Activated gamma-delta T cell treated with anti-CD3 and anti-CD28 coated beads, Interleukin-2, amount 50 U/mL, for 16 hours (primary cell): ENCODE results near the gene CCDC122.

Source experiments
- DNase-seq: peaks from one replicate; pipeline ENCODE4 v3.0.0-alpha.2; 2020; ENCODE audit warnings: low read depth

The CCDC122 gene

GRCh38 chr13:43878892-43879754 is at the start of gene CCDC122:
TSS of gene CCDC122 (minus strand) at chr13:43879740. CDS start at chr13:43869376, 10,364 bp downstream.
- DNase-seq = peak; percentile 68

DNA sequence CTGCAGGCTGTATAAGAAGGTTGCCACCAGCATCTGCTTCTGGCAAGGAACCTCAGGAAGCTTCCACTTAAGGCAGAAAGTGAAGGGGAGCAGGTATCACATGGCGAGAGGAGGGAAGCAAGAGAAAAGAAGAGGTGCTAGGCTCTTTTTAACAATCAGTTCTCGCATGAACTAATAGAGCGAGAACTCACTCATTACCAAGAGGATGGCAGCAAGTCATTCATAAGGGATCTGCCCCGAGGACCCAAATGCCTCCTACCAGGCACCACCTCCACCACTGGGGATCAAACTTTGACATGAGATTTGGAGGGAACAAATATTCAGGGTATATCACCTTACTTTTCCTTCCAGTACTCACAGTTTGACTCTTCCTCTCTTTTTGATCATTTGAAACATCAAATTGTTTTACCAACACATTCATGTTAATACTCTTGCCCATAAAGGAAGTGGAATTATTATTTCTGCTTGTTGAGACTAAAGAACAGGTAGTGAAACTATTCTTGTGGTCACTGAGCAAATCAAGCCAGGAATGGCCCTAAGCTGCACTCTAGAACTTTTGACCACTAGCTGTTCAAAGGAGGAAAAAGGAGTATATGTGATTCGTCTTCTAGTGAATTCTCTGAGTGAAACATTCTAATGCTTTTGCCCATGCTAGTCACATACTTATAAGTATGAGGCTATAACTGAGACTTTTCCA is 45.2 kb upstream of the CCDC122 start:
- DNase-seq = no peak

GRCh38 chr13:43920965-43921674 is 41.6 kb upstream of the CCDC122 start:
- DNase-seq = no peak

GRCh38 chr13:43918636-43919035 is 39.1 kb upstream of the CCDC122 start:
- DNase-seq = no peak

DNA sequence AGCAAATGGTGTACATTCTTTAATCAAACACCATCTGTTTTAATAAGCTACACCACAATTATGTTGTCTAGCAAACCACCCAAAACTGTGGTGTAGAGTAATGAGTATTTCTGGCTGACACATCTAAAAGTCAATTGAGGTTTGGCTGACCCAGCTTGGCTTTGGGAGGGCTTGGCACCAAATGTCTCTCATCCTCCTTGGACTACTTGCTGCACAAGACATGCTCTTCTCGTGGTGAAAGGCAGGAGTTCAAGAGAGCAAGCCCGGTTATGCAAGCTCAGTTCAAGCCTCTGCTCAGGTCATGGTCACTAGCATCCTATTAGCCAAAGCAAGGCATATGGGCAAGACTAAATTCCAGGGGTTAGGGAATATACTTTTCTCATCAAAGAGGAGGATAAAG is 37.3 kb upstream of the CCDC122 start:
- DNase-seq = no peak

DNA sequence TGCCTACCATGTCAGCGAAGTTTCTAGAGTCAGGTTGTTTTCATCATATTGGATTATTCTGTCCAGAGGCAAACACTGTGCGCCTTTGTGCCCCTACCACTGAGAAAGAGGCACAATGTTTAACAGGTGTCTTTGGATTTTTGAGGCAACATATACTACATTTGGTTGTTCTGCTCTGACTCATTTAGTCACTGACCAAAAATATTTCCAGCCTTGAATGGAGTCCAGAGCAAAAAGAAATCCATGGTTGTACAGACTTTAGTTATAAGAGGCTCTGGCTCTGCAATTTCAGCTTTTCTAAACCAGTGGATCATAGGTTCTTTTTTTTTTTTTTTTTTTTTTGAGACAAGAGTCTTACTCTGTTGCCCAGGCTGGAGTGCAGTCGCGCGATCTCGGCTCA is 35.9 kb upstream of the CCDC122 start:
- DNase-seq = no peak

DNA sequence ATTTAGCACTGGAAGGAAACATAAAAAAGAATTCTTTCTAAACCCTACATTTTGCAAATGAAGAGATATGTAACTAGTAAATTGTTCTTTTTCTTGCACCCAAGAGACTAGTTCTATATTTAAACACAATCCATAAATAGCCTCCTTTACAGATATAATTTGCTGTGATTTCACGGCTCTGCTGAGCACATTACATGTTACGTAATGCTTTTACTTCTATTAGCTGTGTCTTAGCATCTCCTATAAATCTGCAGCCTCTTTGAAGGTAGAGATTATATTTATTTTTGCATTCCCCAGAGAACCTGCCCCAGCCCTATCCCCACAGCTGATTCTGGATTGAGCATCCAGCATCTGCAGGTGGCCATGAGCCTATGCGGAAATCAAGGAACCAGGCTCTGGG is 32.3 kb upstream of the CCDC122 start:
- no peak for DNase-seq

DNA sequence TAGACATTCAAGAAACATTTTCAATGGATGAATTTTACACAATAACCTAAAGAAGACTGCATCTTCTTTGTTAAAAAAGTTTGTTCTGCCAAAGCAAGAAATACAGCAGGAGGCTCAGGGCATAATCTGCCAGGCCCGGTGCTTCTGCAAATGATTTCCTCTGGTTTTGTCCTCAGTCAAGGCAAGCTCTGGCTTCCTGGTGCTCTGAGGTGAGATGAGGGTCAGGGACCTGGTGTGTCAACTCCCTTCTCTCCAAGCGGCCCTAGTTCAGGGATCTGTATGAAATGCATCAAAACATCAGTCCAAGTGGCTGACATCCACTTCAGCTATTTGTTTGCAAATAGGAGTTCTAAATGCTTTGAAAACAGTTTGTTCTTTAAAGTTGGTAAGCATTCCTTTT is 31.7 kb upstream of the CCDC122 start:
- DNase-seq = no peak

DNA sequence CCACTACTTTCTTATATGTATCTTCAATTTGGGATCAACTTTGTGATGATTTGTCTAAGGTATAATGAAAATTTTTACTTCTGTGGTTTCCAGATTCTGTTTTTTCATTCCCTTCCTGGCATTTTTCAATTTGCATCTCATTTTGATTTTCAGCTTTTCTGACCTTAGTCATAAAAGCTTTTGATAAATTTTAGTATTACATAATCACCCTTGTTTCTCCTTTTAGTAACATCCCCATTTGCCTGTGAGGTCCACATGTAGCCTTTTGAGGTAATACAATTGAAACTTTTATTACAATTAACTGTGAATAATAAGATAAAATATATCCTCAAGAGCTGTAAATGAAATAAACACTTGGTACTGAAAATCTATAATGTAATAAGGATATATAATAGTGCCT is 31.3 kb upstream of the CCDC122 start:
- no peak for DNase-seq

GRCh38 chr13:43908156-43909126 is 28.9 kb upstream of the CCDC122 start:
- DNase-seq = no peak

DNA sequence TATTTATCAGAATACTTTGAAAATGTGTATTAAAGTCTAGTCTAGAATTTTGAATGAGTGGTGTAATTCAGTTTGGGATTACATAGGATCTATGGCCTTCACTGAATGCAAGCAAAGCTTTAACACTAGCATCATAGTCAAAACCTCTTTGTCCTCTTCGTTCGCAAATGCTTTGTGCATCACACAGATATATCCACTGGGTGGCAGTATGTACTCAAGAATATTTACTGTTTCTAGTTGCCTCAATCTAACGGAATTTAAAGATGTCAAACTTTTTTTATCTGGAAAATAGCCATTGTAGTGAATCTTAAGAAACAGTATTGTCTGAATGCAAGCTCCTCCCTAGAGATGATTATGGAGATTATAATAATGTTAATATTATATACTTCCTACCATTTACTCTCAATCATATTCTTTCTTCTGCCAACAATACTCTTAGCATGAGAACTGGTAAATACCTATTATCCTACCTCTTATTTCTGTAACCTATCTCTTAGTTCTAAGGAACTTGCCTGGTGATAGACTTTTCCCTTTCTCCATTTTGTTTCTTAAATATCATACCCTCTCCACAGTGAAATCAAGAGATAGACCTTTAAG is 26.0 kb upstream of the CCDC122 start:
- no peak for DNase-seq

DNA sequence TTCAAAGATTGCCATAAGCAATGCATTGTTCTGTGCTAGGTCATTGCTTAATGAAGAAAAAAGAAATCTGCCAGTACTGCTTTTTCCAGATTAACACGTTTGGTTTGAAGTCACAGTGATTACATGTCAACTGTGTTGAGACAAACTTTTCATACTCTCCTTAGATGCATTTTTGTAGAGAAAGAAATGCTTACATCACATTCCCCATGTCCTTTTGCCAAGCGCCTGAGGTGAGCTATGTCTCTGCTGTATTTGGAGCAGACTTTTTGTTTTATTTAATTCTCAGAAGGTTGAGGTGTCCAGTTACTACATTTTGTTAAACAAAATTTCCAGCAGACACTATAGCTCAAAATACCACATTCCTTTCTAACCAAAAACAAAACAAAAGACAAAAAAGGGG is 16.4 kb upstream of the CCDC122 start:
- no peak for DNase-seq

- DNase-seq = no peak
These were observed 14.9 kb upstream of the CCDC122 start for GRCh38 chr13:43894438-43894837.

- no peak for DNase-seq
These were observed 4.7 kb upstream of the CCDC122 start for GRCh38 chr13:43884222-43884621.

- DNase-seq = no peak
These were observed 4.1 kb upstream of the CCDC122 start for GRCh38 chr13:43883631-43884030.

GRCh38 chr13:43881580-43881979 is 2.0 kb upstream of the CCDC122 start:
- DNase-seq = no peak

GRCh38 chr13:43880926-43881325 is 1.4 kb upstream of the CCDC122 start:
- DNase-seq = no peak

GRCh38 chr13:43880214-43880855 is 795 bp upstream of the CCDC122 start:
- DNase-seq = no peak

DNA sequence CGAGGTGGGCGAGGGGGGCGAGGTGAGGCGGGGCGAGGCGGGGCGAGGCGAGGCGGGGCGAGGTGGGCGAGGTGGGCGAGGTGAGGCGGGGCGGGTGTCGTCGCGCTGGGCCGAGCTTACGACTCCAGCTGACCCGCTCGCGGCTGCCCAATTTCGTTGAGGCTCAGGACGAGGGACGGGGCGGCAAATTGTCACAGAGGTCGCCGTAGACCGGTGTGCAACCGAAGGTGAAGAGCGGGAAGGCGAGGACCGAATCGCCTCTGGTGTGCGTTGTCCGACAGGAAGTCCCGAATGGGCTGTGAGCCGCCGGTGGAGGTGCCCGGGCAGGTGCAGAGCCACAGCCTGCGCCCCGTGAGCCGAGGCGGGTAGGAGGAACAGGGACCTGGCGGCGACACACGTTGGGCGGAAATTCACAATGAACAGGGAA is 228 bp upstream of the CCDC122 start, which contains the start of gene LACC1:
Gene LACC1 (plus strand): TSS at position 150 of the 427 bp plus-strand sequence. CDS start 1,082 bp downstream, outside the sequence.
- peak; percentile 1 for DNase-seq

DNA sequence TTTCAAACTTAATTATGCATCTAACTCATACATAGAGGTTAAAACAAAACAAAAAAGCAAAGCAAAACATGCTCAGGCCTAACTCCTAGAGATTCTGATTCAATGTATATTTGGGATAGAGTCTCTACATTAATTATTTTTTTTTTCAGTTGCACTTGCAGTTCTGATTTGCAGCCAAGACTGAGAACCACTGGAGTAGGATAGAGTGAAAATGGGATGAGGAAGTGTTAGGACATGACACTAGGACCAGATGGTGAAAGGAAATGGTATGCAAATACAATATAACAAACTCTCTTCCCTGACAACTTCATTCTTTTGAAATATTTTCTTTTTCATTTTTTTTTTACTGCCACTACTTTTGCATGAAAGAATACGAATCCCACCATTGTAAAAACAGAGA is 1.8 kb downstream of the CCDC122 start:
- DNase-seq = no peak
